GM21737 (cell line): ENCODE measurements around the gene NUMBL.

Experiments used
- ATAC-seq: cut with Tn5 transposase; IDR thresholded peaks from one replicate; pipeline ENCODE4 v1.9.1; 2021; ENCODE audit warnings: mild to moderate bottlenecking, moderate library complexity; ENCODE audit not compliant: unreplicated experiment

NUMBL gene

DNA sequence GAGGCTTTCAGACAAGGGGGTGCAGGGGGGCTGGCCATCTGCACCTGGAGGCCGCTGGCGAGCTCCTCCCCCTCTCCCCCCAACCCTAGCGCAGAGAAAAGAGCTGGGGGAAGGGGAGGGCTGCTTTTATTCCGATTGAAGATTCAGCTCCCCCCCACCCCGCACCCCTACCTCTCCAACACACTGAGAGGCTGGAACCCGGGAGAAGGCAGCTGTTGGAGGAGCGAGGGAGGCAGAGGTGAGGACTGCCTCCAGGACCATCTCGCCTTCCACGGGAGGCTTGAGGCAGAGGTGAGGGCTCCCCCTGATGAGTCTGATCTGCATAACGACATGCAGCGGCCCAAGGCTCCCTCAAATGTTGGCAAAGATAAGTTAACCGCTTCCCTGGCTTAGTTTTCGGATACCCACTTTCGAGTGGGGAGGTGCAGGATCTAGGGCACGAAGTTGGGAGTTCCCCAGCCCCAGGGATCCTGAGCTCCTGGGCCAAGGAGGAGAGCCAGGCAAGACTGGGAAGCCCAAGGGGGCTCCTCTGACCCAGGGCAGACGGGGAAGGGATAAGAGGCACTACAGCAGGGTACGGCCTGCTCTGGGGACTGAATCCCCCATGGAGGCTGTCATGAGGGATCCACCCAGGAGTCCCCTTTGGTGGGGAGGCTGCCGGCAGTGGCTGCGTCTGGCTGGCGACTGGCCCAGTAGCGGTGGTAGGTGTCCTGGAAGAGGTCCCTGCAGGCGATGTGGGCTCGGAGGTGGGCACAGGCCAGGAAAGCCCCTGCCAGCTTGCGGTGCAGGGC is 1.2 kb upstream of the NUMBL start:
- no peak for ATAC-seq

DNA sequence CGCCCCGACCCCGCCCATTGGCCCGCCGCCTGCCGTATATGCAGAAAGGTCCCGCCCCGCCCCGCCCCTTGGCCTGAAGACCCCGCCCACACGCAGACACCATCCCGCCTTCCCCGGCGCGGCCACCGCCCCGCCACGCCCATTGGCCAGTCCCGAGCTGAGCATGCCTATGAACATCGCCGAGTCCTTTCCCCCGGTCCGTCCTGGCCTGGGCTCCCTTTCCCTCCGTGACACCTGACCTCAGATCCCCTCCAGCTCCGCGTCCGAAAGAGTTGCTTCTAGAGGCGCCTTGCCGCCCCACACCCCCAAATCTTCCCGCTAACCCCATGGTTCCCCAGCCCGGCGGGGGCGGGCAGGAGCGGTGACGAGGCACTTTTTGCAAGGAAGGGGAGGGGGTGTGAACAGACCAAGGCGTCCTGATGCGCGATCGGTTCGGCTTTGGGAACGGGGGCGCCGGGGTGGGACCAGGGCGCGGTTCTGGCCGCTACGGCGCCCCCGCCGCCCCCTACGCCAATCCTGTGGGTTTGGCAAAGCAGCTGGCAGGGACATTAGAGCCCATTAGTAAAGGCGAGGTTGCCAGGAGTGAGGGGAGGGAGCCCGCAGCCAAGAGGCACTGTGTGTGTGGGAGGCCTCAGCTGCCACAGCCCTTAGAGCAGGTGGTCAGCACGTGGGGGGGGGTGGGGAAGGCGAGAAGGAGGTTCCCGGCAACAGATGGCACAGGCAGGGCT is 406 bp upstream of the NUMBL start:
- peak; percentile 55 for ATAC-seq

- no peak for ATAC-seq
Measured at GRCh38 chr19:40689339-40690049, 957 bp downstream of the NUMBL start.

DNA sequence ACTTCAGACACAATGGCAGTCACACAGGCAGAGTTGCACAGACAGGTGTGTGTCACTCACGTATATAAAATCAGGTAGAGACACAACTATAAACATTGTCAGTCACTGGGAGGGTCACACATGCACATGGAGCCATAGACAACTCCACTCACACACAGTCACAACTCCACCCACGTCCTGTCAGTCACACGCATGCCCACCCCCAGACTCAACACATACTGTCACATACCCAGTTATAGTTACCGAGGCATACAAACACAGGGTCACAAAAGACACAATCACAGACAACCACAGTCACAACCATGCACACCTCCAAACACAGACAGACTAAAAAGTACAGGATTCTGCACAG is 1.5 kb downstream of the NUMBL start:
- no peak for ATAC-seq

DNA sequence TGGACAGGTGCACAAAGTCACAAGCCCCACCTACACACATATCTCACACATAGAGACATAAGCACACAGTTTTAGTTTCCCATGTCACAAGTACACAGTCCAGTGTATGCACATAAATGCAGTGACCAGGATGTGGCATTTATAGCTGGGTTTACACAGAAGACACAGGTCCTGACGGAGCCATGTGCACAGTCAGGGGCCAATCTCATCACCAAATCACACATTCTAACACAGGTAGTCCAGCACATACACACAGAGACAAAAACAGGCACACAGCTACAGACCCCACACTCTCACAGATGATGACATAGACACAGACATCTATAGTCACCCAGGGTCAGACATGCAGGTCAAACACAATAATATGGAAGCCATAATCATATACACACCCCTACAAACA is 2.1 kb downstream of the NUMBL start:
- ATAC-seq: no peak

- ATAC-seq: no peak
Measured at GRCh38 chr19:40687525-40688016, 2.9 kb downstream of the NUMBL start.

DNA sequence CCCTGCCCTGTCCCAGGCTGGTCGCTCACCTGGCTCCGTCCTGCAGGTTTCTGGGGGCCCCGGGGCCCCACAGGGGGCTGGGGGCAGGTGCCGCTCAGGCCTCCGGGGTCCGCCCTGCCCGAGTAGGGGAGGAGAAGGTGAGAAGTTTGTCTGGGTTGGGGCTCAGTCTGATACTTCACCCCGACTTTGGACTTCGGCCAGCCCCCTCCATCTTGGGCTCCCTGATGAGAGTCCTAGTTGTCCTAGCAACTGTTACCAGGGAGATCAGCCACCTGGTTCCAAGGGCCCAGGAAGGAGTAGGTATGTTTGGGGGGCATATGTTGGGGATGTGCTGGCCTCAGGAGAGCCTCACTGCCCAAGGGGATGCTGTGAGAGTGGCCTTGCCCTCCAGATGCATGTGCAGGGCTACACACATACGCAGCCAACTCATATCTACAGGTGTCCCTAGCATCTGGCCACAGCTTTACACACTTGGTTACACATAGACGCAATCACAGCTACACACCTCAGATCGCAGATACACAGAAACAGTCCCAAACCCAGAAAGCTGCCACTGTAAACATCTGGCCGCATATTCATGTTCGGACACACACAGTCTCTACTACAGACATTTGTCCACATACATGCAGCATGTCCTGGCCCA is 3.4 kb downstream of the NUMBL start:
- no peak for ATAC-seq

GRCh38 chr19:40685563-40685962 is 4.9 kb downstream of the NUMBL start:
- ATAC-seq: no peak

GRCh38 chr19:40685016-40685526 is 5.4 kb downstream of the NUMBL start:
- ATAC-seq: no peak

GRCh38 chr19:40684280-40684679 is 6.2 kb downstream of the NUMBL start:
- ATAC-seq: no peak

DNA sequence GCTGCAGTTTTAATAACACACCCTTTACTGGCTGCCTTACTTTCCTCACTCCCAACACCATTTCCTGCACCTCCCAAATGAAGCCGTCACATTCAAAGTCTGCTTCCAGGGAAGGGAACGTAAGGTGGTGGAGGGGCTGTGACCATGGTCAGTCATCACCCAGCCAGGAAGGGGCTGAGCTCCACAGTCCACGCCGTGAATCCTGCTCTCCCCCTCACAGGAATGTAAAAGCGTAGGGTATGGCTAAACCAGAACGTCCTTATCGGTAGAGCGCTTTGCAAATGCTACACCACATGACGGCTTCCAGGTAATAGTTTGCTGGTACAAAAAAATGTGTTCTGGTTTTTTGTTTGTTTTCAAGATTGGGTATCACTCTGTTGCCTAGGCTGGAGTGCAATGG is 7.0 kb downstream of the NUMBL start:
- ATAC-seq: no peak

DNA sequence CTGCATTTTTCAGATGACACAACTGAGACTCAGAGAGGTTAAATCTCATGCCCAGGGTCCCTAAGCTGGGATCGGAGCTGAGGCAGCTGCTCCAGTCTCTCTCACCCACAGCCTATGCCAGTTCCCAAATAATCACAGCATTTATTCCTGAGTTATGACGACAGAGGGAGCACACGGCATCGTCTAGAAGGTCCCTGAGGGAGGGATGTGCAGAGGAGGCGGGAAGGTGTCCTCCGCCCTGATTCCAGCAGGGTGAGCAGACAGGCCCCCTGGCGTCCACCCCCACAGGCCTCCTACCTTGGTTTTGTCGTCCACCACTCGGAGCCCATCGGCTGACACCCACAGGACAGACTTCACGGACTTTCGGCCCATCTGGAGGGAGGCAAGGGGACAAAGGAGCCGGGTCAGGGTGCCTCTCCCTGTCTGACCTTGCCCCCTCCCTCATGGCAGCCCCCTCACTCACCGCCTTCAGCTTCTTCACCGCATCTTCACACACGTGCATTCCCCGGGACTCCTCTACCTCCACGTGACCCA is 8.0 kb downstream of the NUMBL start:
- ATAC-seq: no peak

- ATAC-seq: no peak
Measured at GRCh38 chr19:40681039-40681438, 9.4 kb downstream of the NUMBL start.

DNA sequence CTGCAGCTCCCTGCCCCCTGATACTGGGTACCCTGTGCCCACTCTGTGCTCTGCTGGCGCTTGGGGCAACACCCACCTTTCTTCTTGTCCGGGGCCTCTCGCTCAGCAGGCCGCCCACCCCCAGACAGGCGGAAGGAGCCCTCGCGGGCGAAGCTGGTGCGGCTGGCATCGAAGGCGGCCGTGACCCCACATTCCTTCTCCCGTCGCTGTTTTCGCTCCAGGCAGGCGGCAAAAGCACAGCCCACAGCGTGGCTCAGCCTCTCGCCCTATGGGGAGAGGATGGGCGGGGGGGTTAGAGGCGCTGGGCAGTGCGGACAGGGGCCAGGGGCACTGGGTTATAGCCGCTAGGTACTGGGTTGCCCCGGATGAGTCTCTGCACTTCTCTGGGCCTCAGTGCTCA is 13.3 kb downstream of the NUMBL start:
- no peak for ATAC-seq

GRCh38 chr19:40674291-40674690 is 16.2 kb downstream of the NUMBL start:
- no peak for ATAC-seq

DNA sequence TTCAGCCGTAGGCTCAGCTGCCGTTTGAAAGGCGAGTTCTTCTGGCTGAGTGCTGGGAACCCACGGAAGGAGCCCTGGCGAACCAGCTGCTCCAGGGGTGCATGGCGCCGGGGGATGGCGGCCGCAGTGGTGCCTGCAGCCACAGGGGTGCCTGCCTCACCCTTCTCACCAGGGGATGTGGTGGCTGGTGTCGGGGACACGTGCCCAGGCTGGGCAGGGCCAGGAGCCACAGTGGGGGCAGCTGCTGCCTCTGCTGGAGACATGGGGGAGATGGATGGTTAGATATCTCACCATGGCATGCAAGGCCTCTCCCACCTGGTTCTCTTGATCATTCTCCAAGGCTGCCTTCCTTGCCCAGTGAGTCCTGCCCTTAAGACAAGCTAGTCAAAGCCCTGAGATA is 17.1 kb downstream of the NUMBL start:
- ATAC-seq: no peak

GRCh38 chr19:40672573-40673299 is 17.7 kb downstream of the NUMBL start:
- no peak for ATAC-seq

DNA sequence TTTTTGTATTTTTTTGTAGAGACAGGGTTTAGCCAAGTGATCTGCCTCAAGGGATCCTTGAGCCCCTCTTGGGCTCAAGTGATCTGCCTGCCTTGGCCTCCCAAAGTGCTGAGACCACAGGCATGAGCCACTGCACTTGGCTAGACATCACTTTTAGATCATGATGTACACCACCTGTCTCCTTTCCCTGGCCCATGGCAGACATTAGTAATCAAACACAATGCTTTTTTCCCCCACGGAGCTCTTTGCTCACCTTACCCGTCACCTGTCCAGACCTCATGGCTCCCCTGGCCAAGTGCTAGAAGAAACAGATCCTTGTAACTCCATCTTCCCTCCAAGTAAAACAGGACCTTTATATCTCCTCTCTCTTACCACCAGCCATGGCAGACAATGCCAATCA is 18.4 kb downstream of the NUMBL start:
- no peak for ATAC-seq

DNA sequence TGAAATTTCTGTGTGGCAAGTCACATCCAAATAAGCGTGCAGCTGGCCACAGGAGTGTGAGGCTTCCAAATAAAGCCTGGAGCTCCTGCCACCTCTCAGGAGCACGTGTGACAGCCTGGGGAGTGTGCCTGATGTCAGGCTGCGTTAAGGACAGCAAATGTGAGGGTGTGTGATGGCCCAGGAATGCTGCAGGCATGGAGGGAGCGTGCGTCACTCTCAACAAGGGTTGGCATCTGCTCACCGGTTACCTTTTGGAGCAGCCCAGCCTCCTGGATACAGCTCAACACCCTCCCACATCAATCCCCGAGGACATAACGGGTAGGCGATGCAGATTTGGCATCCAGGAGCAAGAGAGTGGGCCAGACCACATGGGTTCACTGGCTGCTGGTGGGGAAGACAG is 19.0 kb downstream of the NUMBL start:
- no peak for ATAC-seq

GRCh38 chr19:40668991-40669614 is 21.3 kb downstream of the NUMBL start:
- no peak for ATAC-seq
